Liver (tissue), 9 donors: ENCODE measurements around the gene SALL1. TPM values are rescaled to one million over a fixed set of nuclear protein-coding genes. Genes with fewer than 3 reads are reported as not detected.

Source experiments
- DNase-seq: peaks from one replicate; pipeline ENCODE4 v3.0.0-alpha.2; 2017; ENCODE audit warnings: low spot score
- H3K27ac ChIP-seq, 2 donors: one replicate each; pipeline ENCODE4 v1.7.0; 2013; ENCODE audit warnings: inconsistent platforms in 2 of 2, low read length in 2 of 2, control low read depth in 1 of 2, low read depth in 1 of 2, mild to moderate bottlenecking in 1 of 2
- H3K27me3 ChIP-seq, 4 donors: one replicate each; pipeline versions ENCODE4 v1.6.1 to v1.7.0; 2013; ENCODE audit warnings: low read length in 3 of 4, inconsistent platforms in 1 of 4, mild to moderate bottlenecking in 1 of 4, moderate library complexity in 1 of 4; ENCODE audit not compliant: control insufficient read depth in 4 of 4, insufficient read depth in 4 of 4
- H3K36me3 ChIP-seq, 4 donors: one replicate each; pipeline versions ENCODE4 v1.6.1 to v1.7.0; 2013; ENCODE audit warnings: low read length in 3 of 4, mild to moderate bottlenecking in 3 of 4, low read depth in 1 of 4, moderate library complexity in 1 of 4; ENCODE audit not compliant: control insufficient read depth in 4 of 4, insufficient read depth in 3 of 4
- H3K4me1 ChIP-seq, 4 donors: one replicate each; pipeline versions ENCODE4 v1.6.1 to v1.7.0; 2013; ENCODE audit warnings: low read length in 3 of 4, mild to moderate bottlenecking in 3 of 4, moderate library complexity in 1 of 4; ENCODE audit not compliant: control insufficient read depth in 4 of 4, insufficient read depth in 4 of 4
- H3K4me3 ChIP-seq, 3 donors: one replicate each; pipeline versions ENCODE4 v1.6.1 to v1.7.0; 2013; ENCODE audit warnings: low read length in 3 of 3, control low read depth in 1 of 3, low read depth in 1 of 3, mild to moderate bottlenecking in 1 of 3
- H3K9ac ChIP-seq, 2 donors: one replicate each; pipeline ENCODE4 v1.7.0; 2013; ENCODE audit warnings: low read length in 2 of 2, mild to moderate bottlenecking in 2 of 2, moderate library complexity in 2 of 2, control low read depth in 1 of 2, low read depth in 1 of 2
- H3K9me3 ChIP-seq, 4 donors: one replicate each; pipeline versions ENCODE4 v1.6.1 to v1.7.0; 2013; ENCODE audit warnings: low read length in 3 of 4; ENCODE audit not compliant: control insufficient read depth in 4 of 4
- EGR1 ChIP-seq, 2 donors: IDR thresholded peaks; 2 replicates each; pipeline ENCODE4 v1.6.1; 2016 to 2018; ENCODE audit warnings: antibody characterized with exemption in 2 of 2, low read depth in 2 of 2
- FOXA1 ChIP-seq: IDR thresholded peaks from 2 replicates; pipeline ENCODE4 v1.6.1; 2016; ENCODE audit warnings: antibody characterized with exemption
- FOXA2 ChIP-seq: IDR thresholded peaks from 2 replicates; pipeline ENCODE4 v1.6.1; 2016; ENCODE audit warnings: antibody characterized with exemption
- GABPA ChIP-seq, 2 donors: IDR thresholded peaks in 1 of 2; conservative IDR thresholded peaks in 1 of 2; 2 replicates each; pipeline ENCODE4 v1.6.1; 2016; ENCODE audit warnings: antibody characterized with exemption in 2 of 2, mild to moderate bottlenecking in 1 of 2, moderate library complexity in 1 of 2
- HNF4G ChIP-seq: IDR thresholded peaks from 2 replicates; pipeline ENCODE4 v1.6.1; 2016; ENCODE audit warnings: antibody characterized with exemption
- JUND ChIP-seq, 2 donors: IDR thresholded peaks; 2 replicates each; pipeline ENCODE4 v1.6.1; 2016; ENCODE audit warnings: antibody characterized with exemption in 2 of 2
- NR2F2 ChIP-seq: IDR thresholded peaks from 2 replicates; pipeline ENCODE4 v1.6.1; 2016; ENCODE audit warnings: antibody characterized with exemption
- RAD21 ChIP-seq, 2 donors: IDR thresholded peaks; 2 replicates each; pipeline ENCODE4 v1.6.1; 2016; ENCODE audit warnings: antibody characterized with exemption in 2 of 2, mild to moderate bottlenecking in 2 of 2
- RXRA ChIP-seq, 2 donors: IDR thresholded peaks; 2 replicates each; pipeline ENCODE4 v1.6.1; 2017 to 2018; ENCODE audit warnings: antibody characterized with exemption in 2 of 2, mild to moderate bottlenecking in 1 of 2
- SP1 ChIP-seq: IDR thresholded peaks from 2 replicates; pipeline ENCODE4 v1.6.1; 2018; ENCODE audit warnings: antibody characterized with exemption, mild to moderate bottlenecking
- YY1 ChIP-seq: IDR thresholded peaks from 2 replicates; pipeline ENCODE4 v1.6.1; 2016; ENCODE audit warnings: antibody characterized with exemption, mild to moderate bottlenecking
- WGBS: extraction: QIAGEN DNeasy Blood & Tissue Kit; methylation state at CpG from one replicate; pipeline ENCODE4 v1.1.7; 2013; 5-methylcytosine and 5-hydroxymethylcytosine counted together
- polyA plus RNA-seq, 2 donors: library from polyadenylated mRNA; stranded (reverse) in 1 of 2; unstranded in 1 of 2; fragments of 200-250 nt in 1 of 2; fragments of >200 nt in 1 of 2; fragmentation: Nextera tagmentation in 1 of 2; extraction: Ambion mirVana in 1 of 2; gene quantifications; one replicate each; pipeline versions ENCODE4 v1.2.1 to v1.2.3, GENCODE V29; 2013 to 2015
- total RNA-seq, 2 donors: library from RNA; depleted of rRNA; stranded (reverse); fragments of >200 nt; gene quantifications; one replicate each; pipeline ENCODE4 v1.2.3, GENCODE V29; 2014
- TF ChIP-seq, protein P1 (sequence below): IDR thresholded peaks from 2 replicates; pipeline ENCODE4 v1.6.1; 2016; ENCODE audit warnings: antibody characterized with exemption, mild to moderate bottlenecking
- TF ChIP-seq, protein P2 (sequence below): IDR thresholded peaks from 2 replicates; pipeline ENCODE4 v1.6.1; 2016; ENCODE audit warnings: antibody characterized with exemption
- TF ChIP-seq, protein P3 (sequence below): IDR thresholded peaks from 2 replicates; pipeline ENCODE4 v1.6.1; 2016; ENCODE audit warnings: antibody characterized with exemption
- TF ChIP-seq, protein P4 (sequence below): fragments of 150-350 bp; IDR thresholded peaks from 2 replicates; pipeline ENCODE4 v1.5.1; 2017; ENCODE audit warnings: improper control_type of control experiment, low read depth, low read length; ENCODE audit not compliant: missing input control
- TF ChIP-seq, protein P5 (sequence below): IDR thresholded peaks from 2 replicates; pipeline ENCODE4 v1.6.1; 2016; ENCODE audit warnings: antibody characterized with exemption
- donor health status: healthy.
- donor health status: healthy.
- donor health status: healthy.
- donor health status: healthy.
- donor health status: healthy.

SALL1 gene
- total and polyA plus RNA-seq, 4 donors: 1.8 to 13.4 (median 11.7) TPM

DNA sequence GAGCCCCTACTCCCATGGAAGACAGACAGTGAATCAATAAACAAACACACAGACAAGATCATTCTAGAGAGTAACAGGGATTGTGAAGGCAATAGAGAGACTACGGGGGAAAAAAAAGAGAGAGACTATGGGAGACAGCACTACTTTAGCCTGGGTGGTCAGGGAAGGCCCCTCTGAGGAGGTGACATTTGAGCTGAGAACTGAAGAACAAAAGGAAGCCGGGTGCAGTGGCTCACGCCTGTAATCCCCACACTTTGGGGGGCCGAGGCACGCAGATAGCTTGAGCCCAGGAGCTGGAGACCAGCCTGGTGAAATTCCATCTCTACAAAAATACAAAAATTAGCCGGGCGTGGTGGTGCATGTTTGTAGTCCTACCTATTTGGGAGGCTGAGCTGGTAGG lies 29.2 kb downstream of the SALL1 start:
- DNase-seq: no peak
- Histone ChIP-seq H3K4me3 (no peak overlapping the region), H3K27ac (peak overlapping the region; percentile 61 to 80), H3K9ac (no peak overlapping the region), H3K27me3 (no peaks in the 10 kb centered on the region), H3K36me3 (no peaks in the 10 kb centered on the region), H3K4me1 (peaks cover 0 to 83% (median 52%) of the 10 kb centered on the region in 4 donors), H3K9me3 (no peaks in the 10 kb centered on the region)
- TF ChIP-seq, protein P1, sequence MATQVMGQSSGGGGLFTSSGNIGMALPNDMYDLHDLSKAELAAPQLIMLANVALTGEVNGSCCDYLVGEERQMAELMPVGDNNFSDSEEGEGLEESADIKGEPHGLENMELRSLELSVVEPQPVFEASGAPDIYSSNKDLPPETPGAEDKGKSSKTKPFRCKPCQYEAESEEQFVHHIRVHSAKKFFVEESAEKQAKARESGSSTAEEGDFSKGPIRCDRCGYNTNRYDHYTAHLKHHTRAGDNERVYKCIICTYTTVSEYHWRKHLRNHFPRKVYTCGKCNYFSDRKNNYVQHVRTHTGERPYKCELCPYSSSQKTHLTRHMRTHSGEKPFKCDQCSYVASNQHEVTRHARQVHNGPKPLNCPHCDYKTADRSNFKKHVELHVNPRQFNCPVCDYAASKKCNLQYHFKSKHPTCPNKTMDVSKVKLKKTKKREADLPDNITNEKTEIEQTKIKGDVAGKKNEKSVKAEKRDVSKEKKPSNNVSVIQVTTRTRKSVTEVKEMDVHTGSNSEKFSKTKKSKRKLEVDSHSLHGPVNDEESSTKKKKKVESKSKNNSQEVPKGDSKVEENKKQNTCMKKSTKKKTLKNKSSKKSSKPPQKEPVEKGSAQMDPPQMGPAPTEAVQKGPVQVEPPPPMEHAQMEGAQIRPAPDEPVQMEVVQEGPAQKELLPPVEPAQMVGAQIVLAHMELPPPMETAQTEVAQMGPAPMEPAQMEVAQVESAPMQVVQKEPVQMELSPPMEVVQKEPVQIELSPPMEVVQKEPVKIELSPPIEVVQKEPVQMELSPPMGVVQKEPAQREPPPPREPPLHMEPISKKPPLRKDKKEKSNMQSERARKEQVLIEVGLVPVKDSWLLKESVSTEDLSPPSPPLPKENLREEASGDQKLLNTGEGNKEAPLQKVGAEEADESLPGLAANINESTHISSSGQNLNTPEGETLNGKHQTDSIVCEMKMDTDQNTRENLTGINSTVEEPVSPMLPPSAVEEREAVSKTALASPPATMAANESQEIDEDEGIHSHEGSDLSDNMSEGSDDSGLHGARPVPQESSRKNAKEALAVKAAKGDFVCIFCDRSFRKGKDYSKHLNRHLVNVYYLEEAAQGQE: no peak
- TF ChIP-seq FOXA1 (no peak), EGR1 (IDR thresholded peaks at IDR 0.05; ENCODE audit: low read depth in 2 of 2) (no peak), GABPA (IDR thresholded peaks at IDR 0.05 in 1 of 2, conservative IDR thresholded peaks at IDR 0.05 in 1 of 2) (no peak), SP1 (no peak)
- TF ChIP-seq, protein P2, sequence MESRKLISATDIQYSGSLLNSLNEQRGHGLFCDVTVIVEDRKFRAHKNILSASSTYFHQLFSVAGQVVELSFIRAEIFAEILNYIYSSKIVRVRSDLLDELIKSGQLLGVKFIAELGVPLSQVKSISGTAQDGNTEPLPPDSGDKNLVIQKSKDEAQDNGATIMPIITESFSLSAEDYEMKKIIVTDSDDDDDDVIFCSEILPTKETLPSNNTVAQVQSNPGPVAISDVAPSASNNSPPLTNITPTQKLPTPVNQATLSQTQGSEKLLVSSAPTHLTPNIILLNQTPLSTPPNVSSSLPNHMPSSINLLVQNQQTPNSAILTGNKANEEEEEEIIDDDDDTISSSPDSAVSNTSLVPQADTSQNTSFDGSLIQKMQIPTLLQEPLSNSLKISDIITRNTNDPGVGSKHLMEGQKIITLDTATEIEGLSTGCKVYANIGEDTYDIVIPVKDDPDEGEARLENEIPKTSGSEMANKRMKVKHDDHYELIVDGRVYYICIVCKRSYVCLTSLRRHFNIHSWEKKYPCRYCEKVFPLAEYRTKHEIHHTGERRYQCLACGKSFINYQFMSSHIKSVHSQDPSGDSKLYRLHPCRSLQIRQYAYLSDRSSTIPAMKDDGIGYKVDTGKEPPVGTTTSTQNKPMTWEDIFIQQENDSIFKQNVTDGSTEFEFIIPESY: no peak
- TF ChIP-seq, protein P3, sequence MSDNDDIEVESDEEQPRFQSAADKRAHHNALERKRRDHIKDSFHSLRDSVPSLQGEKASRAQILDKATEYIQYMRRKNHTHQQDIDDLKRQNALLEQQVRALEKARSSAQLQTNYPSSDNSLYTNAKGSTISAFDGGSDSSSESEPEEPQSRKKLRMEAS: no peak
- 63% methylated on average over 7 of the region's 7 CpGs for WGBS

DNA sequence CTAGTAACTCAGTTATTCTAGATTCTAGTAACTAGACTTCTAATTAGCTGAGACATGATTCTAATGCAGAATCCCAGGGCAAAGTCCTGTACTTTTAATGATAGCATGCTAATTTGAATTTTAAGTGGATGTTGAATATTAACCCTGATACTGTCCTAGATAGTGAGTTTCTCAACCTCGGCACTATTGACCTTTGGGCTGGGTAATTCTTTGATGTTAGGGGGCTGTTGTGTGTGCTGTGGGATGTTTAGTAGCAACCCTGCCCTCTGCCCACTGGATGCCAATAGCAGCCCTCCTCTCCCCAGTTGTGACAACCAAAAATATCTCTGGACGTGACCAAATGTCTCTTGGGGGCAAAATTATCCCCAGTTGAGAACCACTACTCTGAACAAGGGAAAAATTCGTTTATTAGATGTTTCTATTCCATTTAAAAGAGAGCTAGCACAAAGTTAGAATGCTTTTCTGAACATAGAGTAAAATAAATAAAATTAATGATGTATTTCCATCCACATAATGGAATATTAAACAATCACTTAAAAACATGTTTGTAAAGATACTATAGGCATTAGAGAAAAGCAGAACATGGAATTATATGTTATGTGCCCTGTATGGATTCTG lies 30.2 kb downstream of the SALL1 start:
- peak overlapping the region; percentile 32 to 80 for H3K27ac ChIP-seq
- no peak for DNase-seq
- H3K9me3 ChIP-seq: no peaks in the 10 kb centered on the region
- H3K27me3 ChIP-seq: no peaks in the 10 kb centered on the region
- no peak overlapping the region for H3K4me3 ChIP-seq
- peaks cover 0 to 80% (median 50%) of the 10 kb centered on the region in 4 donors for H3K4me1 ChIP-seq
- WGBS: 10% methylated on average over 3 of the region's 3 CpGs
- no peak overlapping the region for H3K9ac ChIP-seq
- no peaks in the 10 kb centered on the region for H3K36me3 ChIP-seq
- TF ChIP-seq, protein P3: peak; percentile 64
- TF ChIP-seq FOXA2 (peak; percentile 88), RAD21 (IDR thresholded peaks at IDR 0.05) (peak; percentile 53 to 63), GABPA (IDR thresholded peaks at IDR 0.05 in 1 of 2, conservative IDR thresholded peaks at IDR 0.05 in 1 of 2) (no peak), HNF4G (peak; percentile 79), JUND (IDR thresholded peaks at IDR 0.05) (peak in 1 of 2 donors; percentile 28), FOXA1 (peak; percentile 65), YY1 (peak; percentile 53), SP1 (peak; percentile 90), RXRA (IDR thresholded peaks at IDR 0.05) (peak; percentile 82 to 88), NR2F2 (peak; percentile 42), EGR1 (IDR thresholded peaks at IDR 0.05; ENCODE audit: low read depth in 2 of 2) (peak in 1 of 2 donors; percentile 17)
- TF ChIP-seq, protein P4, sequence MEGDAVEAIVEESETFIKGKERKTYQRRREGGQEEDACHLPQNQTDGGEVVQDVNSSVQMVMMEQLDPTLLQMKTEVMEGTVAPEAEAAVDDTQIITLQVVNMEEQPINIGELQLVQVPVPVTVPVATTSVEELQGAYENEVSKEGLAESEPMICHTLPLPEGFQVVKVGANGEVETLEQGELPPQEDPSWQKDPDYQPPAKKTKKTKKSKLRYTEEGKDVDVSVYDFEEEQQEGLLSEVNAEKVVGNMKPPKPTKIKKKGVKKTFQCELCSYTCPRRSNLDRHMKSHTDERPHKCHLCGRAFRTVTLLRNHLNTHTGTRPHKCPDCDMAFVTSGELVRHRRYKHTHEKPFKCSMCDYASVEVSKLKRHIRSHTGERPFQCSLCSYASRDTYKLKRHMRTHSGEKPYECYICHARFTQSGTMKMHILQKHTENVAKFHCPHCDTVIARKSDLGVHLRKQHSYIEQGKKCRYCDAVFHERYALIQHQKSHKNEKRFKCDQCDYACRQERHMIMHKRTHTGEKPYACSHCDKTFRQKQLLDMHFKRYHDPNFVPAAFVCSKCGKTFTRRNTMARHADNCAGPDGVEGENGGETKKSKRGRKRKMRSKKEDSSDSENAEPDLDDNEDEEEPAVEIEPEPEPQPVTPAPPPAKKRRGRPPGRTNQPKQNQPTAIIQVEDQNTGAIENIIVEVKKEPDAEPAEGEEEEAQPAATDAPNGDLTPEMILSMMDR: no peak
- TF ChIP-seq, protein P5, sequence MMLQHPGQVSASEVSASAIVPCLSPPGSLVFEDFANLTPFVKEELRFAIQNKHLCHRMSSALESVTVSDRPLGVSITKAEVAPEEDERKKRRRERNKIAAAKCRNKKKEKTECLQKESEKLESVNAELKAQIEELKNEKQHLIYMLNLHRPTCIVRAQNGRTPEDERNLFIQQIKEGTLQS: peak; percentile 25
- TF ChIP-seq, protein P2: peak; percentile 40
- TF ChIP-seq, protein P1: peak; percentile 55
